ENCODE data around the gene TRERF1.

DNA sequence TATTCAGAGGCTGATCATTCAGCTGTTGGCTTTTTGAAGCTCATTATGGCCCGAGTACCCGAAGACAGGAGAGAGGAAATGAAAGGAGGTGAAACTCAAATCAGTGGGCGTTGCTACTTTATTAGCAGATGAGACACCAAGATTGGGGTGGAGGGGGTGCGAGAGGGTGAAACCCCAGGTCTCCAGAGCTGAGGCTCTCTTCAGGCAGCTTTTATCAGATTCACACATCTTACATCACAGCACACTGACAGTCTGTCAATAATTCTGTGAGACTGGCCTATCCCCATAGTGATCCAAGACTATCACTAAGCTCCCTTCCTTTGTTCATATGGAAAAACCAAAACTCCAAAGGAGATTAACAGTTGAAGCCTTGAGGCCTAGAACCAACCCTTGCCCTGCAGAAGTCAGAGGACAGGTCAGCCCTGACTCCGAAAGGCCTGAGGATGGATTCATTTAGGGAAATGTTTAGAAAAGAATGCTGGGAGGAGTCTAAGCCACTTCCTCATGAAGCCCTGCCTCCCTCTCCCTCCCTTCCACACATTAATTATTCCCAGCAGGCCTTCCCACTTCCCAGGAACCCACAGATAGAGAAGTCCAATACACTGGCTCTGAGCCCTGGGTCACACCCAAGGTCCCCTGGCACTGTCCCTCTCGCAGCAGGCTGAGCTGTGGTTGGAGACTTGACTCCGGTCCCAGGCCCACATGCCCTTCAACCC, 23.2 kb downstream of the TRERF1 start:
- TF ChIP-seq, protein P1, sequence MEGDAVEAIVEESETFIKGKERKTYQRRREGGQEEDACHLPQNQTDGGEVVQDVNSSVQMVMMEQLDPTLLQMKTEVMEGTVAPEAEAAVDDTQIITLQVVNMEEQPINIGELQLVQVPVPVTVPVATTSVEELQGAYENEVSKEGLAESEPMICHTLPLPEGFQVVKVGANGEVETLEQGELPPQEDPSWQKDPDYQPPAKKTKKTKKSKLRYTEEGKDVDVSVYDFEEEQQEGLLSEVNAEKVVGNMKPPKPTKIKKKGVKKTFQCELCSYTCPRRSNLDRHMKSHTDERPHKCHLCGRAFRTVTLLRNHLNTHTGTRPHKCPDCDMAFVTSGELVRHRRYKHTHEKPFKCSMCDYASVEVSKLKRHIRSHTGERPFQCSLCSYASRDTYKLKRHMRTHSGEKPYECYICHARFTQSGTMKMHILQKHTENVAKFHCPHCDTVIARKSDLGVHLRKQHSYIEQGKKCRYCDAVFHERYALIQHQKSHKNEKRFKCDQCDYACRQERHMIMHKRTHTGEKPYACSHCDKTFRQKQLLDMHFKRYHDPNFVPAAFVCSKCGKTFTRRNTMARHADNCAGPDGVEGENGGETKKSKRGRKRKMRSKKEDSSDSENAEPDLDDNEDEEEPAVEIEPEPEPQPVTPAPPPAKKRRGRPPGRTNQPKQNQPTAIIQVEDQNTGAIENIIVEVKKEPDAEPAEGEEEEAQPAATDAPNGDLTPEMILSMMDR (IDR thresholded peaks at IDR 0.05; ENCODE audit: control extremely low read depth in 1 of 3, insufficient read depth in 1 of 3, low read depth in 1 of 3, low read length in 3 of 3): no peak
- TF ChIP-seq EZH2 (IDR thresholded peaks at IDR 0.05; ENCODE audit: low read depth, low read length, severe bottlenecking): no peak
- no peak for TF ChIP-seq POLR2A (IDR thresholded peaks at IDR 0.05; ENCODE audit: control extremely low read depth in 1 of 2, low read depth in 2 of 2, low read length in 2 of 2)
- no peak for TF ChIP-seq RFX5 (IDR thresholded peaks at IDR 0.05; ENCODE audit: borderline replicate concordance, low read depth, low read length)
- TF ChIP-seq RAD21 (IDR thresholded peaks at IDR 0.05 in 1 of 2, conservative IDR thresholded peaks at IDR 0.05 in 1 of 2; ENCODE audit: low read depth in 2 of 2, low read length in 2 of 2): no peak
- no peak for TF ChIP-seq JUND (IDR thresholded peaks at IDR 0.05; ENCODE audit: low read length)
- no peak for TF ChIP-seq ASH2L (IDR thresholded peaks at IDR 0.05; ENCODE audit: low read length)
- TF ChIP-seq, protein P2, sequence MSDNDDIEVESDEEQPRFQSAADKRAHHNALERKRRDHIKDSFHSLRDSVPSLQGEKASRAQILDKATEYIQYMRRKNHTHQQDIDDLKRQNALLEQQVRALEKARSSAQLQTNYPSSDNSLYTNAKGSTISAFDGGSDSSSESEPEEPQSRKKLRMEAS (IDR thresholded peaks at IDR 0.05): no peak
- TF ChIP-seq POLR2AphosphoS5 (IDR thresholded peaks at IDR 0.05; ENCODE audit: low read depth, low read length): no peak
- TF ChIP-seq TCF12 (IDR thresholded peaks at IDR 0.05; ENCODE audit: low read depth, low read length): no peak
- TF ChIP-seq ZNF274 (IDR thresholded peaks at IDR 0.05; ENCODE audit: borderline replicate concordance, extremely low read depth, low read length): no peak

Data from H1 (cell line).